NCI-H2196 (cell line): ENCODE results near the gene PTPRN2.
"Not testable (repeated sequence)": the region's sequence is repeated elsewhere in the genome, so short reads cannot be mapped to it uniquely, and the experiment has no call there.

ENCODE experiments used
- DNase-seq: peaks from one replicate; lab custom pipeline; 2025; ENCODE audit not compliant: unreplicated experiment; lab: John Stamatoyannopoulos, UW

The PTPRN2 gene

DNA sequence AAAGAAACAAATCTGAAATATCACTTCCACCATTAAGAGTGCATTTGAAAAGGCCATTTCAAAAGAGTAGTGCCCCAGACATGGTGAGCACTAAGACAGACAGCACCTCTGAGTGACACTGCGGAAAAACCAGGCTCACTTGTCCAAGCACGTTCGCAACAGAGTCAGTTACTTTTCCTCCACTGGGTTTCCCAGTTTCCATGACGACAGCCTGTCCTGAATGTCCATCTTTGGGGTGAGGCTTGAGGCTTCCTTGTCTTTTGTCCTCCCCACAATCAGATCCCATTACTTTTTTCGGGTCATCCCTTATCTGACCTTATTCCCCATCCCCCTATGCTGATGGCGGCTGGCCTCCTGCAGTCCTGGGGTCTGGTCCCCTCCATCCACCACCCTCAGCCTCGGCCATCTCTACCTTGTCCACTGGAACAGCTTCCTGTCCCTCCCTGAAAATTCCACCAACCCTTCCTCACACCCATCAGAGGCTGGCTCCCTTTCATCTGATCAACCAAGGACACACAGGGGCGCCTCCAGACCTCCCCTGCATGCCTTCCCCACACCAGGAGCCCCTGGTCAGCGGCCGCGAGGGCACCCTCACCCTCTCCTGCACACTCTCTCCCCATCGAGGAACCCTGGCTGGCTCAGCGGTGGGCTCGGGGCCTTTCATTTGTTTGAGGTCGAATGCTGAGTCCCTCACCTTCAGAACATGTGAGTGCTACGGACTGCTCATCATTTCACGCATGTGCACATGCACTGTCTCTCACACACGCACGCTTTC is 887.2 kb downstream of the PTPRN2 start:
- DNase-seq: no peak

GRCh38 chr7:157699357-157700013 is 888.1 kb downstream of the PTPRN2 start:
- no peak for DNase-seq

- not testable (repeated sequence) for DNase-seq
Observed at GRCh38 chr7:157697287-157697686, 890.3 kb downstream of the PTPRN2 start.

DNA sequence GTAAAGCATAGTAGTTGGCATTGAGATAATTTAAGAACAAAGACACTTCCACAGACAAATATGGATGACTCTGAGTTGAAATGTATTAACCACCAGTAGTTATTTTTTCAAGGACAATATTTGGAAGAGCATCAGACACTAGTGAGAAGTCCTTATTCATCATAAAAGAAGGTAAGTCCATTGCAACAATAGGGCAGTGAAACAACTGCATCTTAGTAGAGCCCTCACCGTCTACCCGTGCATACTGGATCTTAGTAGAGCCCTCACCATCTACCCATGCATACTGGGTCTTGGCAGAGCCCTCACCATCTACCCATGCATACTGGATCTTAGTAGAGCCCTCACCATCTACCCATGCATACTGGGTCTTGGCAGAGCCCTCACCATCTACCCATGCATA is 892.0 kb downstream of the PTPRN2 start:
- DNase-seq: not testable (repeated sequence)

- DNase-seq: no peak
Observed at GRCh38 chr7:157694376-157694665, 893.3 kb downstream of the PTPRN2 start.

DNA sequence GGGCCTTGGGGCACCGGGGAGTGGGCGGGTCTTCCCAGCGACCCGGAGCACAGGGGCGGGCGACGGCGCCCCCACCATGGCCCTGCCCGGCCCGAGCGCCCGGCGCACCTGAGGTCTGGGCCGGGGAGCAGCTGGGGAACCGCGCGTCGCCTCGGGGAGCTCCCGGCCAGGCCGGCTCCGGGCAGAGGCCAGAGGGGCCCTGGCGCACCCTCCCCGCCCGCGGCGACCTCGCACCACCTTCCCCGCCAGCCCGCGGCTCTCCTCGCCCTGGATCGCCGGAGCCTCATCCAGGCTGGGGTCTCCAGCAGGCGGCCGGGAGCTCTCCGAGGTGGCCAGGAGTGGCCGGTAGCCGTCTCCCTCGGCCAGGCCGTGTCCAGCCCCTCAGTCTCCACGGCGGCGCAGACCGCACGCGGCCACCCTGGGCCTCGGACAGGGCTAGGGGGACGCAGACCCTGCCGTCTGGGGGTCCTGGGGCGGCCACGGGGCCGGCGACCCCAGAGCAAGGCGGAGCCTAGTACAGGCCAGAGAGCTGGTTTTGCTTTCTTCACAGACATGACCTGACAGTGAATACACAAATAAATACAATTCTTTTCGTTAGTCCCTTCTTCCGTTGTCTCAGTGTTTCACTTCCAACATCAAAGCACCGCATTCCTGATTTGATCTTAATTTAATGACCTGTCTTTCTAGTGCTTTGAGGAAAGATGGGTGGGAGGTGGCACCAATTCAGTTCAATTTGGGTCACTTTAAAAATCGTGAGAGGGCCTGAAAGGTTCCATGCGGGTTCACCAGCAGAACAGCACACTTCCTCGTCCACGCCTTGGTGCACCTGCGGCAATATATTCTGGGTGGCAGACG is 893.9 kb downstream of the PTPRN2 start:
- no peak for DNase-seq

DNA sequence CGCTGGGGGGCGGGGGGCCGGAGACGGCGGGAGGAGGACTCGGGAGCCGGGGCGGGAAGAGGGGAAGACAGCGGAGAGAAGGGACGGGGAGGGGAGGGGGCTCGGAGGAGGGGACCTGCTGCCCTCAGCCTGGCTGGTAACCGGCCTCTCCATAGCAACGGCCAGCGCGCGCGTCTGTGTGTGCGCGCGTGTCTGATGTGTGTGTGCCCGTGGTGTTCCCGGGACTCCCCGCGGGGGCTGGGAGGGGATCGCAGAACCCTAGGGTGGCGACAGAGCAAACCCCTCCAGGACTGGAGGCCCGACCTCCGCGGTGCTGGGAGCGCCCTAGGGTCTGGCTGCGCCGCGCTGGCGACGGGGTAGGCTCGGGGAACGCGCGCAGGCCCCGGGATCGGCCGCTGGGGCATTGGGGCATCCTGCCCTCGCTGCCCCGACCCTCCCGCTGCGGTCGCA is 894.5 kb downstream of the PTPRN2 start:
- no peak for DNase-seq

GRCh38 chr7:157692460-157693011 is 895.1 kb downstream of the PTPRN2 start:
- no peak for DNase-seq

- no peak for DNase-seq
Observed at GRCh38 chr7:157691586-157692459, 895.8 kb downstream of the PTPRN2 start.

GRCh38 chr7:157690833-157691585 is 896.6 kb downstream of the PTPRN2 start:
- peak; percentile 59 for DNase-seq

DNA sequence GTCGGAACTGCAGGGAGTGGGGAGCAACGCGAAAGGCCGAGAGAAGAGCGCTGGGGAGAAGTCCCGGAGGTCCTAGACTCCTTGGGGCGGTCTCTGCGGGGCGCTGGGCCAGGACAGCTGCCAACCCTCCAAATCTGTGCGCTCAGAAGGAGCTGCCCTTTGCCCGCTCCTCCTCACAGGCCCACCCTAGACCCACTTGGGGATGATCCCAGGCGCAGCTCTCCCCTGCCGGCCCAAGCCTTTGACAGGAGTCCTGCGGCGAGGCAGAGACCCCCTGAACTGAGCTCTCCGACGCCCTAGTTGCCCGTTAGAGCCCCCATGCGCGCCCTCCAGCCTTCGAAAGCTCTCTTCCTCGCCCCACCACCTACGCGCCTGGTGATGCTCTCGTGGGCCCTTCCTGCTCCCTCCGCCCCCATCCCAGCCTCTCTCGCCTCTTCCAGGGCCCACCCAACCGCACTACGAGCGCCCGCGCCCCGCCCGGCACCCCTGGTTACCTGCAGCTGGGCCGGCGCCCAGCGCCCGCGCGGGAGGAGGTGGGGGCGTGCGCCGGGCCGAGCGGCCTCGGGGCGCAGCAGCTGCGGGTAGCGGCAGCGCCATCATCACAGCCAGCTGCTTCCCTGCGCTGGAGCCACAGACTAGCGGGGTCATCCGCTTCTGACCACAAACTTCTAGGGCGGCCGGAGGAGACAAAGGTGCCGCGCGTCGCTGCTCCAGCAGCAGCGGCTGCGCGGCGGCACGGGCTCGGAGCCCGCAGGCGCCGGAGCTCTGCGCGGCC is 897.4 kb downstream of the PTPRN2 start:
- DNase-seq: no peak

- DNase-seq: no peak
Observed at GRCh38 chr7:157689269-157690057, 898.2 kb downstream of the PTPRN2 start.

DNA sequence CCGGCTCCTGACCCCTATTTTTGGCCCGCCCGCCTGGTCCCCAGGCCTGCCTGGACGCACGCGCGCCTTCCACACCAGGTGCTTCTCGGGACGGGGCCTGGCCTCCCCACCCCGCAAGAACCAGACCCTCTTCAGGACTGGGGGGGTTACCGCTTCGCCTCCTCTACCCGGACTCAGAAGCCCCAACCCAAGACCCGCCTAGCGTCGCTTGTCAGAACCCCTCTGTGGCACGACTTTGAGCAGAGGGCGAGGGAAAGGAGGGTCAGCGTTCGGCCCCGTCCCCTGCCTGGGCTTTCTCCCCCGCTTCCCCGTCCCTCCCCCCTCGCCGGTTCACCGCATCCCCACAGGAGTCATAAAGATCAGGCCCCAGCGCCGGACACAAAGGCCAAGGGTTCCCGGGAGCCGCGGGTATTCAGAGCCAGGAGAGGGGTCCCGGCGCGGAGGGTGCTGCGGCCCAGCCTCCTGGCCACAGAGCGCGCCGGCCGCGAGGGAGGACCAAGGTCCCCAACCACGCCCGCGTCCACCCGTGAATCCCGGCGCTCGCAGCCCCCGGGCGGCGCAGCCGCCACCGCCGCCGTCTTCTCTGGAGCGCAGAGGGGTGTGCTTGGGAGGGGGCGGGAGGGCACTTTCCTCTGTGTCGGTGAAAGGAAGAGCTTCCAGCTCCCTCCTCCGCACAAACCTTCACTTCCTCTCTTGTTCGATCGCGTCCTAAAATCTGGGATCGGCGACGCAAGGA is 898.9 kb downstream of the PTPRN2 start:
- DNase-seq: no peak

DNA sequence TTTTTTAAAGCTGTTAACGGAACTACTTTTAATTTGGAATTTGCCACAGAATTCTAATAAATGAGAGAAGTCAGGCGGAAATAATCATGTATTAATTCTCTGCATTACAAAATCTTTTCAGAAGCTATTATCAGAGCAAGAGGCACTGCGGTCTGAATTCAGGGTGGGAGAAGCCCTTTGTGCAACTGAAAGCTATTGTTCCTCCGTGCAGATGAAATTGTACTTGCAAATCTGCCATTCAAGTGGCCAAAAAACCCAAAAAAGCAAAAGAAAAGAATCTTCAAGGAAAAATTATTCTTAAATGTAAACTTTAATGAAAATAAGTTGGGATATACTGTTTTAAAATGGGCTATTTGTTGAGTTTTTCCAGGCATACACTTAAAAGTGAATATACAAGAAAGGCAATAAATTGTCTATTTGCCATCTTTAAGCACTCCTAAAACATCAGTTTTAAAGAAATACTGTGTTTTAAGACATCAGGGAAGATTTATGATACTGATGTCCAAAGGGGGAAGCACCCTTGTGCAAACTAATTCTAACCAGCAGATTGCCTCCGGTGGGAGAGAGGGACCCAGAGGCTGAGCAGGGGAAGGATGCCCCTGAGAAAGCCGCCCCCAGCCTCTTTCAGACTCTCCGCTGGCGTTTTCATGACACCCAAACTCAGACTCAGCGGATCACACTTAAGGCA is 899.6 kb downstream of the PTPRN2 start:
- no peak for DNase-seq

- DNase-seq: no peak
Observed at GRCh38 chr7:157687158-157687557, 900.5 kb downstream of the PTPRN2 start.

- DNase-seq: no peak
Observed at GRCh38 chr7:157686285-157686894, 901.2 kb downstream of the PTPRN2 start.
